ENCODE data around the gene CEP131.
"Not testable (repeated sequence)": the region's sequence is repeated elsewhere in the genome, so short reads cannot be mapped to it uniquely, and the experiment has no call there.

CEP131 gene

DNA sequence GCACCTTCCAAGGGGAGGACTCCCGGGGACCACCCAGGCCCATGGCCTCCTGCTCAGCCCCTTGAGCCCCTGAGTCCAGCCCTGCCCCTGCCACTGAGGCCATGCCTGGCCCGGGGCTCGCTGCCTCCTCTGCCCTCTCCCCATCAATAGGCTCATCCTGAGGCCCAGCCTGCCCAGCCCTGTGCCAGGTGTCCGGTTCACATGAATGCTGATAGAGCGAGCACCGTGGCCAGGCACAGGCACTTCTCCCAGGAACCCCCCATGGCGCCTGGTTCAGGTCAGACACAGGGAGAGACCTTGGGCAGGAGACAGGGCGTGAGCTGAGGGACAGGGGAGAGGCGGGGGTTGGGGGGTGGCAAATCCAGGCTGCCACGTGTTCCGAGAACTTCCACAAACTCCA, 60.3 kb downstream of the CEP131 start:
- DNase-seq: no peak

DNA sequence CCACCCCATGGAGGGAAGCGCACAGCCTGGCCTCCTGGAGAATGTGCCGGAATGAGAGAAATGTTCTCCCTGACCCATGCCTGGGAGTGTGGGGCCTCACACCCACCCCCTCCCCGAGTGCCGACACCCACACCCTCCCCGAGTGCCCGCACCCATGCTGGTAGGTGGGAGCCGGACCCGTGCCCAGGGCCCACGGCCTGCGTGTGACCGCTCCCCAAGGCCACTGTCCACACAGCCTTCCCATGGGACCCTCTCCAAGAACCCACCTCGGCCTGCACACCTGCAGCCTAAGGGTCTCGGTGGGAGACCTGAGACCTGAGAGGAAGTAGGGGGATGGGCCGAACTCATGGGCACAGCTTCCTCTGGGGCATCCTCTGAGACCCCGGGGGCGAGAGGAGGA, 60.8 kb downstream of the CEP131 start:
- no peak for DNase-seq

DNA sequence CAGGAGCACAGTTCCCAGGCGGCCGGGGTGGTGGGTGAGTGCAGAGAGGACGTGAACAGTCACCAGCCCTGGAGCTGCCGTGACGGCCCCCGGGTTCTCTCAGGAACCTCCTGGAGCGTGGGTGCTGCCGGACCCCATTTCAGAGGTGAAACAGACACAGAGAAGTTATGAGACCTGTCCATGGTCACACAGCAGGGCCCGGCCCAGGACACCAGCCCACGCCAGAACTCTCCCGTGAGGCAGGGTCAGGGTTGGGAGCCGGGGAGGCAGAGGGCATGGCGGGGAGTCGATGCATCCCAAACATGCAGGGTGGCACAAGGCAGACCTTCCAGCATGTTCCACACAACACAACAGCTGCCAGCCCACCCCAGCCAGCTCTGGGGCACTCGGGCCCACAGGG, 61.2 kb downstream of the CEP131 start:
- no peak for DNase-seq

DNA sequence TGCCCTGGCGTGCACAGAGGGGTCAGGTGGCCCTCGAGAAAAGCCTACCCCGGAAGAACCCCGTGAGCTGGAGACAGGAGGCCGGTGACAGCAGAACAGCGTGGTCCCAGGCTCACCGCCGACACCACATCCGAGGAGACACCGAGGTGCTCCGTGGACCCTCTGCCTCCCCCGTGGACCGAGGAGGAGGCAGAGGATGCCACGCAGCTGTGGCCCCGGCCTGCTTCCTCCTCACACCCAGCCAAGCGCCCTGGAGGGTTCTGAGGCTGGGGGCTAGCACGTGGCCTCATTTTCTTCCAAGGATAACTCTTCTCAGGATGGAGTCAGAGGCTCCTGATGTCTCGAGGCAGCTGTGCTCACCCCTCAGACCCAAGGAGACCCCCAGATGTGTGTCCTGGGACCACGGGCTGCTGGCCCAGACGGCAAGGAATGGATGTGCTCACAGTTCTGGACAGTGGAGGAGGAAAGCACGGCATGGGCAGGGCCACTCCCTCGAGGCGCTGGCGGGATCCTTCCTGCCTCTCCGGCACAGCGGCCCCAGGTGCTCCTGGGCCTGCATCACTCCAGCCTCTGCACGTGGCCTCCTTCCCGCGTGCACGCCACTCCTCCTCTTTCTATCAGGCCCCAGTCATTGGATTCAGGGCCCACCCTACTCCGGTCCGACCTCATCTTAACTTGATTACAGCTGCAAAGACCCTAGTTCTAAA, 61.9 kb downstream of the CEP131 start:
- no peak for DNase-seq

DNA sequence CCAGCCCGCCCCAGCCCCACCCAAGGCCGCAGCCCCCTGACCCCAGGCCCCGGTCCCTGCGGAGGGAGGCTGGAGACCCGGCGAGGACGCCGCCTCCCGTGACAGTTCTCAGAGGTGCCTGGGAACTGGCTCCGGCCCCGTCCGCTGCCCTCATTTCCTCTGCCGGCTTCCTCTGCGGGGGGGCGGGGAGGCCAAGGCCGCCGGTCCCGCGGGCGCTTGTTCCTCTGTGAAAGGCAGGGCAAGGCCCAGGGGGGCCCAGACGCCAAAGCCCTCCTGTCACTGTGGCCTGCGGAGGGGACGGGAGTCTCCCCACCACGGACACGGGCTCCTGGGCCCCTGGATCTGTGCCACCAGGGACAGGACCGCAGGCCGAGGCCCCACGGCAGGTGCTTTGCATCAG, 62.5 kb downstream of the CEP131 start:
- DNase-seq: no peak

DNA sequence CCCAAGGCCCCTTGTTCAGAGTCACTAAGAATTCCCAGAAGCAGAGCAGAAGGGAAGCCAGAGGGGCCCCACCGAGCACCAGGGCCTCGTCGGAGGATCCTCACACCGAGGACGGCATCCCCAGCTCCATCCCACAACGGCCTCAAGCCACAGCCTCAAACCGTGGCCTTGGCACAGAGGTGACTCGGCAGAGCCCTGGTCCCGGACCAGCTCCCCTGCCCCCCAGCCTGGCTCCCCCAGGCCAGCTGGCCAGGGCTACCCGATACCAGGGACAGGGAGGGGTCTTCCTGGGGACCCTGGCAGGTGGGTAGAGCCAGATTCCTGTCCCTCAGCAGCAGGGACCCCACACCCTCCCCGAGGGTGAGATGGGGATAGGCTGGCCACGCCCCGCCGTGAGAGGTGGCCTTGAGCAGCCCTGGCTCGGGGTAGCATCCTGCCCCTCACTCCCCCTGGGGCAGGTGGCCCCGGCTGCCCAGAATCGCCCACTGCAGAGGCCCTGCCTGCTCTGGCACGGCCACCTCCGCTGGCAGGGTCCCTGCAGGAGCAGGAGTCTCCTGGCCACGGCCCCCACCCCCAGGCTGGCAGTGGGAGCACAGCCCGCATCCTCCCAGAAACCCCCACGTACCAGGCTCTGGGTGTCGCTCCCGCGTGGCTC, 63.0 kb downstream of the CEP131 start:
- DNase-seq: no peak

DNA sequence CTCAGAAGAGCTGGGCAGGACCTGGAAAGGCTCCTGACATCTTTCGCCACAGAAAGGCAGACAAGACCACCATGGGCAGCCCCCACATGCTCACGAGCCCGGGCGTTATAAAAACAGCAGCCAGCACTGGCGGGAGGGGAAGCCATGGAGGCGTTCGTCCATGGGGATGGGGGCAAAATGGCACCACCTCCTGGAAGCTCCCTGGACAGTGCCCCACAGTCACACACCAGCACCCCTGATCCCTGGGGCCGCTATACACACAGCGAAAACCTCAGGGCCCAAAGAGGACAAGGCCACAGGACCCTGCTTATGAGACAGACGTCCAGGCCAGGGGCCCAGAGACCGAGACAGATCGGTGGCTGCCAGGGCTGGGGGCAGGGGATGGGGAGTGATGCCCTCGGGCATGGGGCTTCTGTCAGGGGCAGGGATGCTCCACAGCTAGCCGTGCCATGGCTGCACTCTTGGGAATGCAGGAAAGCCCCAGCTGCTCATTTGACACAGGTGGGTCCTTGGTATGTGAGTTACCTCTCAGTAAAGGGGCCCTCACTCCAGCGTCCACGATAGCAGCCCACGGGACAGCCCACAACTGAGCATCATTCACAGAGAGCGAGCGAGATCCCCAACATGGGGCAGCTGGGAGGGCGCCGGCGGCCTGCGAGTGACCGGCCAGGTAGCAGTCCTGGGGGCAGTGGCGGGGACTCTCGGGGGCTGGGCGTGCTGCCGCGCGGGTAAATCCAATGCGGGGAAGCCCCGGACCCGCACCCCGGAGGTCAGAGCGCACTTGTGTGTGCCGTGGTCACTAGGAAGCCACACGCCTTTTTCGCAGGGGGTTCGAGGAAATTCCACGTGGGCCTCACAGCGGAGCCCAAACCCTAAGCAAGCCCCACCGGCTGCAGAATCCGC, 63.8 kb downstream of the CEP131 start:
- no peak for DNase-seq

DNA sequence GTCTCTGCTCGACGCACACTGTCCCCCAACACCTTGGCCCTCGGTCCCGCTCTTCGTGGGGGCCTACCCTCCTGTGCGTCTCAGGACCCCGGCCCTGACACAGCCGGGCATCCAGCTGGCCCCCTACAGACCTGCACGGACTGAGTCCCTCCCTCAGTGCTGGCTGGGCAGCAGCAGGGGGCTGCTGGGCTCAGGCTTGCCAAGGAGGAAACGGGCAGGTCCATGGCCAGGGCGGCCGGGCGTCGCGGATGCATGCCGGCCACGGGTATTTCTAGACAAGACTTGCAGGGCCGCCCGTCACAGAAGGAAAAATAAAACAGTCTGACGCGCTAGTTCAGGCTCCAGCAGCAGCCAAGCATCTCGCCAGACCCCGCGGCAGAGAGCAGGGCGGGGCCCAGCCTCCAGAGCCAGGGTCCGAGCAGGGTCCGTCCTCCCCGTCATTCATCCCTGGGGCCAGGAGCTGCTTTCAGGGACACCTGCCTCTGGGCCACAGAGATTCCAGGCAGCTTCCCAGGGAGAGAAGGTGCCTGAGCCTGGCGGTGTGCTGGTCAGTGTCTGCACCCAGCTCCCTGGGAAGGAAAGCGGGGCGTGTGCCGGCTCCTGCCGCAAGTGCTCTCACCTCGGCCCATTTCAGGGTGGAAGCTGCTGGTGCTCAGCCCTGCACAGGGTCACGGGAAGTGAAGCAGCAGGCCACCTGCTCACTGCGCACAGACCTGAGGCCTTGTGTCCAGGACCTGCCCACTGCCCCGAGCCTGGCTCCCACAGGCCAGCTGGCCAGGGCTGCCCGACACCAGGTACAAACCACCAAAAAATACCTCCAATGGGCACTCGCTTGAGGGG, 64.7 kb downstream of the CEP131 start:
- no peak for DNase-seq

DNA sequence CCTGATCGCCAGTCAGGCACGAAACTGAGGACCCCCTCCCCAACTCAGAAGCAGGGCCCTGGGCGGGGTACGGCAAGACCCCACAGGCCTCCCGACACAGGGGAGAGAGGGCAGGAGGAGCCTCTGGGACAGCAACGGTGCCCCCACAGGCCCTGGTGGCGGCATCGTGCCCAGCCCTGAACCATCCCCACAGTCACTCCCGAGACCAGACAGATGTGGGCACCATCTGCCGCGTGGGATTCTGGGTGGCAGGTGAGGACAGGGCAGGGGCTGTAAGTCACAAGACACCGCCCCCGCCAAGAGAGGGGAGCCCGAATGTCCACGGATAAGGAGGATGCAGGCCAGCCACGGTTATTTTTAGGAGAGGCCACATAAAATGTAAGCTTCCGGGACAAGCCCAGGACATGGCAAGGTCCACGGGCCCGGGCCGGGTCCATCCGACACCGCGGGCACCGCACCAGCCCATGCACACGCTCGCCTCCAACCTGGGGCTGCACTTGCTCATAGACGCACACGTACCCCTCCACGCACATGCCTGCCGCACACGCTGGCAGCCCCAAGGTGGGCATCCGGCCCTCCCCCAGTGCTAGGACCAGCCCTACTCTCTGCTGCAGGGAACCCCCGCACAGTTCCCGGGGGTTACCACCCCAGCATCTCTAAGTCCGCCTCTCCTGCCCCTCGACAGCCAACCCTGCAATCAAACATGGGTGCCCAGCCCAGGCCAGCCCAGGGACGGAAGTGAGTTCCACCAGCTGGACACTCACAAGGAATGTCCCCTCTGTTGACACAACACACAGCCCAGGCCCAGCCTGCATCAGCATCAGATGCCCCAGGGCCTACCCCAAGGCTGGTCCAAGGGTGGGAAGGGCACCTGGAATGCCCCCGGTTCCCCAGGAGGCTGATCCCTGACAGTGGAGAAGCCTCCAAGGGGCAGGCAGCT, 65.6 kb downstream of the CEP131 start:
- no peak for DNase-seq

DNA sequence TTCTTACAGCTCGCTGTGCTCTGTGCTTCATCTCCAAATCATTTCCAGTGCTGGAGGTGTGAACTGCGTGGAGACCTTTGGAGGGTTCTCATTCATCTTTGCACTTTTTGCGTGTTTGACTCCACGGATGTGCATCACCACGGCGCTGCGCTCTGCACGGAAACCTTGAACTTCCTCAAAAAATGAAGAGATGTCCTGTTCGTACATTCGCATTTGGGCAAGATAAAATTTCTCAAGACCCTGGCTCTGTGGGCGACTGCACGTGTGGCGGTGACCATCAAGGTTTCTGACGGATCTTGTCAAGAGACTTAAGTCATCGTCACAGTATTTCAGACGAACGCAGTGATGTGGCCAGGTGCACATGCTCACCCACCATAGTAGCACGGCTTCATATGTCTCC, 67.8 kb downstream of the CEP131 start:
- no peak for DNase-seq

DNA sequence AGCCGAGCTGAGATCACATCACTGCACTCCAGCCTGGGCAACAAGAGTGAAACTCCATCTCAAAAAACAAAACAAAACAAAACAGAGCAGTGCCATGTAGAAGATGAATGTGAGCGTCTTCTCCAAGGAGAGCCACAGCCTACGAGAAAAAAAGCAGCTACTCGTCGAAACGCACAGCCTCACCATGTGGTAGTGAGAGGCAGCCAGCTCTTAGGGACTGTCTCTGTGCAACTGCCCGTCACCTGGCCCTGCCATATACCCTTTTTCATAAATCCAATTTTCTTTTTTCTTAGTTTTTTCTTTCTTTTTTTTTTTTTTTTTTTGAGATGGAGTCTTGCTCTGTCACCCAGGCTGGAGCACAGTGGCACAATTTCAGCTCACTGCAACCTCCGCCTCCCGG, 68.7 kb downstream of the CEP131 start:
- DNase-seq: not testable (repeated sequence)

DNA sequence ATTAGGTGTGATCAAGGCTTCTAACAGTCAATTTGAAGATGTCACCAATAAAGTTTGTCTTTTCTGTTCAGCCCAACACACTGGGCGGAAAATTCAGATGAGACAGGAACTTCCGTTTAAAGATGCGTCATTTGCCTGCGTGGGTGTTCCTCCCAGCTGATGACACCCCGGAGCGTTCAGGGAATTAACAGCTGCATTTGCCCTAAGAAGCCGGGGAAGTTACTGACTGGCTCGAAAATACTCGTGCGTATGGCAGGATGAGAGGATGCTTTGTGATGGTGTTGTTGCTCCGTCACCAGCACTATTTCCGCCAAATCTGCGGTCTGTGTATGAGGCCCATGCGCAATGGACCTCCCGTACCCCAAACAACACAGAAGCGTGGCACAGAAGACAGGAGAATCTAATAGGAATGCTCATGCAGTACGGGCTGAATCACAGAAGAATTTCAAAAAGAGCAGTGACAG, 69.4 kb downstream of the CEP131 start:
- no peak for DNase-seq

DNA sequence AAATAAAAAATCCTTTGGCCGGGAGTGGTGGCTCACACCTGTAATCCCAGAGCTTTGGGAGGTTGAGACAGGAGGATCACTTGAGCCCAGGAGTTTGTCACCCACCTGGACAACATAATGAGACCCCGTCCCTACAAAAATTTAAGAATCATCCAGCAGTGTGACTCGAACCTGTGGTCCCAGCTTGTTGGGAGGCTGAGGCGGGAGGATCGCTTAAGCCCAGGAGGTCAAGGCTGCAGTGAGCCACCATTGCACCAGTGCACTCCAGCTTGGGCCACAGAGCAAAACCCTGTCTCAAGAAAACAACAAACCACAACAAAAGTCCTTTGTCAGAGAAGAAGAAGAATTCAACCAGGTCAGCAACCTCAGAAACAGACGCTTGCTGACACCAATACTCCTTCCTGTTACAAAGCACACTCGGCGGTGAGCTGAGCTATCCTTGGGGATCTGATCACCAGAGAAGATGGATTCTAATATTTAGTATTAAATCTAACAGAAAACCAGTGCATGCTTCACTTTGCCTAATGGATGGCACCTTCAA, 70.4 kb downstream of the CEP131 start:
- DNase-seq: no peak

DNA sequence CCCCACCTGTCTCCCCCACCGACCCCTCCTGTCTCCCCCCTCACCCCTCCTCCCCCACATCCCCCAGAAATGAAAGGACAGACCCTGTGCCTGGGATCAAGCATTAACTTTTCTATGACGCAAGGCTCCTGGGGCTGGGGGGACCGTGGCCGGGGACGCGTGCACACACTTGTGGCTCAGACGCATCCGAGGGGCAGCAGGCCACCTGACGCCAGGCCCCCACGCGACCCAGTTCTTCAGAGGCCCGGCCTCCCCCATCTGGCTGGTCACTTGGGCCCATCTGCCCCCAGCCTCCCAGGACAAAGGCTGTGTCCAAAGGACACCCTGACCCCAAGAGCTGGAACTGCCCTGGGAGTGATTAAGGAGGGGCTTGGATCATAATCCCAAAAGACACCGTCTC, 71.5 kb downstream of the CEP131 start:
- DNase-seq: no peak

DNA sequence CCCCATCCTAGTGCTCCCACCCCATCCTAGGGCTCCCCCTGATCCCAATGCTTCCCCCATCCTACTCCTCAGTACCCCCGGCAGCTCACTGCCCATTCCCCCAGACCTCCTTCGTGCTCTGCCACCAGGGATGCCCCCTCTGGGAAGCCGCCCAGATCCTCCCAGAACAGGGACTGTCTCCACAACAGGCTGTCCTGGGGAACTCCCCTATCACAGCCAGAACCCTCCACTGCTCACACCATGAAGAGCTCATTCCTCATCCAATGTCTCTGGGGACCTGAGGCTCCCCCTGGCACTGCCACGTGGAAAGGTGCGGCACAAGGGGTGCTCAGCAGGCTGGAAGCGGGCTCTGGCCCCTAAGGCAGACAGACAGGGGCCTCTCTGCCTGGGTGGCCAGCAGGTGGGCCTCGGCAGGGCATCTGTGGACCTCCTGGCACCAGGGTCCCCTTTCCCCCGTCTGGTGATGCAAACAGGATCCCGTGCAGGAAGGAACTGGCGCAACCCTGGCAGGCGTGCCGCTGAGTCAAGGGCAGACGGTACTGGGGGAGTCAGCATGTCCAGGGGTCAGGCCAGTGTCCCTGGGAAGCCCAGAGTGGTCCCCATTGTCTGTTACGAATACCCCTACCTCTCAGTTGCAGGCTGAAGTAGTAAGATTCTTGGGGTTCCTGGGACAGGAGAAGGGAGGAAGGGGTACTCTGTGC, 72.2 kb downstream of the CEP131 start:
- DNase-seq: no peak

DNA sequence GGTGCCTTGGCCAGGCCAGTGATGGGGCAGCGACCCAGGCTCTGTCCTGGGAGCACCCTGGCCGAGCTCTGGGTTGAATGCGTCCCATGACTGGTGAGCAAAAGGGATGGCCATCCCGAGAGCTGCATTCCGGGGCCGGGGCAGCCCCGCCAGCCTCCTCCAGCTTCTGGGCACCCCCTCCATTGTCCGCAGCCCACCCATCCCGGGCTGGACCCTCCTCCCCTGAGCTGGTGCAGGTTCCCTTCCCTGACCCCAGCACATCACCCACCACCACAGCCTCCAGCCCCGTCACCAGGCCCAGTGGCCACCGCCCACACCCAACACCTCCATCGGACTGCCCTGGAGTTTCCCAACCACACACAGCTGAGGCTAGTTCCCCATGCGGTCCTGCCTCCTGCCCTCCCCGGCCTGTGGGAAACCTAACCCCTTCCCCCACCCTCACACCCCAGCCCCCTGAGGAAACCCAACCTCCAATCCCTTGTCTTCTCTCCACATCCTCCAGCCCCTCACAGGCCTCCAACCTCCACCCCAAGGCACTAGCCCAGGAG, 73.7 kb downstream of the CEP131 start:
- DNase-seq: no peak

DNA sequence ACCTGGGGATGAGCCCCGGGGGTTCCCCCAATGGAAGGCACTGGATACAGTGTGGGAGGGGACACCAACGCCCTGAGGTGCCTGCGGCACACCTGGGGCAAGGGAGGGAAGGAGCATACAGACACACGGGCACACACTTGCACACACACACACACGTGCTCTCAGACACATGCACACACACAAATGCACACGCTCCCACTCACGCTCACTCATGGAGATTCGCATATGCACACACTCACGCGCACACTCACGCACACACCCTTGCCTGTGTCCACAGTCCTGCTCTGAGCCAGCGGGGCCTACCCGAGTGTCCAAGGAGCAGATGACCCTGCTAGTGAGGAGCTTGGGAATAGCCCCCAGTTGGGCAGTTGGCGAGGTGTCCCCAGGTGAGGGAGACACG, 74.2 kb downstream of the CEP131 start:
- no peak for DNase-seq

DNA sequence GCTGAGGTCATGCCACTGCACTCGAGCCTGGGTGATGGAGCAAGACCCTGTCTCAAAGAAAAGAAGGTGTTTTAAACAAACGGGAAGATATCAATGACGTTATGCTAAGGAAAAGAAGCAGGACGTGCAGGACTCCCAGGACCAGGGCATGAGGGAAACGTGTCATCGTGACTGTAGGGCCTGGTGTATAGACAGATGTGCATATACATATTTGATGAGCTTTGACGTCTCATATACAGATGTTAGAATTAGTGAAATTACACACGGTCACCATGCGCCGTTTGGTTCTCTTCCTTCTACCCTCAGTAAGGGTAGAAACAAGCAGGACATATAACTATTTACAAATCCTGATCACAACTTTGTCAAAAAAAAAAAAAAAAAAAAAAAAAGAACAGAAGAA, 75.1 kb downstream of the CEP131 start:
- DNase-seq: no peak

DNA sequence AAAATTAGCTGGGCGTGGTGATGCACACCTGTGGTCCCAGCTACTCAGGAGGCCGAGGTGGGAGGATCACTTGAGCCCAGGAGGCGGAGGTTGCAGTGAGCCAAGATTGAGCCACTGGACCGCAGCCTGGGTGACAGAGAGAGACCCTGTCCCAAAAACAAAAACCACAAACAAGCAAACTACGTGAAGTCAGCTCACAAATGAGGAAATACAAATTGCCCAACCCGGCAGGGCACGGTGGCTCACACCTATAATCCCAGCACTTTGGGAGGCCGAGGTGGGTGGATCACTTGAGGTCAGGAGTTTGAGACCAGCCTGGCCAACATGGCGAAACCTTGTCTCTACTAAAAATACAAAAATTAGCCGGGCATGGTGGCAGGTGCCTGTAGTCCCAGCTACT, 76.6 kb downstream of the CEP131 start:
- DNase-seq: not testable (repeated sequence)

DNA sequence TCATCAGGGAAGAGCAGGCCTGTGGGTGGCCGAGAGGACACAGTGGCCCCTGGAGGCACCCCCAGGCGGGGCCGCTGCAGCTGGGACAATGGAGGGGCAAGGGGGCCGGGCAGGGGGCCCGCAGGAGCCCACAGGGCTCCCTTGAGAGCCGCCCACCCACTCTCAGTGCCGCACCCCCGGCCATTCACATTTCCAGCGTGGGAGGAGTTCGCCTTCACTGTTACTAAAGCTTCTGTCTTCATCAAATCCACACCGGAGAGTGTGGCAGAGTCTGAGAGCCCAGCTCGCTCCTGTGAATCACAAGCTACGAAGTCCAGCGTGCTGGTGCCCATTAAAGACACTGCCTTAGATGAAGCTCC, 78.4 kb downstream of the CEP131 start:
- no peak for DNase-seq

Measured in activated effector memory CD4-positive, alpha-beta T cell treated with anti-CD3 and anti-CD28 coated beads, Interleukin-2, amount 50 U/mL, for 16 hours (primary cell).